ENCODE measurements around the gene ARPIN. TPM values are rescaled to one million over a fixed set of nuclear protein-coding genes. Genes with fewer than 3 reads are reported as not detected.

Gene ARPIN
- total and polyA plus RNA-seq, 10 of the 15 experiments (the other 5 are each of a cell fraction or from before 2014, with no cell fraction given) = 0.02 to 0.04 TPM; not detected in 8

GRCh38 chr15:89936786-89937265 is 24.1 kb upstream of the ARPIN start:
- Histone ChIP-seq H3K36me3 (ENCODE audit: control insufficient read depth in 2 of 2, insufficient read depth in 2 of 2, low read length in 1 of 2) (no peaks in the 10 kb centered on the region), H3K9me3 (replicated peaks; ENCODE audit: control insufficient read depth, insufficient read depth, low read length) (no peaks in the 10 kb centered on the region; the same call in 2 of the 3 replicates), H3K27me3 (replicated peaks in 1 of 2; ENCODE audit: control insufficient read depth in 2 of 2, insufficient read depth in 2 of 2, low read length in 1 of 2) (peaks cover 0 to 4% of the 10 kb centered on the region in 2 experiments; a peak in 1 of 4 replicates), H3K9ac (ENCODE audit: control insufficient read depth, insufficient read depth, low read length) (no peak overlapping the region), H3K79me2 (ENCODE audit: control insufficient read depth, insufficient read depth, low read length) (no peaks in the 10 kb centered on the region), H3K27ac (ENCODE audit: control insufficient read depth, insufficient read depth) (no peak overlapping the region), H3K4me3 (no peak overlapping the region), H3K4me2 (ENCODE audit: control insufficient read depth, insufficient read depth) (no peak overlapping the region), H4K20me1 (ENCODE audit: control insufficient read depth, insufficient read depth) (no peaks in the 10 kb centered on the region), H3K4me1 (ENCODE audit: control insufficient read depth, insufficient read depth, low read length) (no peaks in the 10 kb centered on the region), H2AFZ (ENCODE audit: control insufficient read depth, low read depth, low read length) (no peak overlapping the region)
- ATAC-seq = no peak
- intact Hi-C loops (cut with micrococcal nuclease; ENCODE audit: unreplicated experiment) = no loop called here
- ChIA-PET POLR2A (interaction anchor here (0.5 kb wide), 1 partner anchor 34 kb away, joined by 3 read pairs; no protein-coding TSS in a partner anchor), CTCF (no interaction called here), RAD21 (ENCODE audit: unreplicated experiment) (no interaction called here), SMC1A (ENCODE audit: uncharacterized antibody, unreplicated experiment) (interaction anchor here (0.7 to 1.5 kb wide), 2 partner anchors 38 to 62 kb away, joined by 3 to 4 read pairs; no protein-coding TSS in a partner anchor)
- in situ Hi-C loops (cut with MboI) = no loop called here
- no peak for TF ChIP-seq IKZF1 (conservative IDR thresholded peaks at IDR 0.05)
- no peak for DNase-seq (ENCODE audit: low read depth, low spot score)
- BruUV-seq (replicated peaks) = no TSS peak
- no peak for FAIRE-seq
- 79% methylated on average over 14 of the region's 14 CpGs for WGBS (ENCODE audit: insufficient coverage, insufficient replicate concordance, low lambda C conversion rate, missing lambda C conversion rate)

GRCh38 chr15:89936051-89936785 is 23.5 kb upstream of the ARPIN start:
- H2AFZ ChIP-seq (ENCODE audit: control insufficient read depth, low read depth, low read length) = no peak overlapping the region
- TF ChIP-seq GABPA (IDR thresholded peaks at IDR 0.05; ENCODE audit: low read depth) (no peak), YBX1 (IDR thresholded peaks at IDR 0.05) (no peak), ZSCAN29 (IDR thresholded peaks at IDR 0.05) (no peak), NKRF (conservative IDR thresholded peaks at IDR 0.05) (no peak), IRF3 (IDR thresholded peaks at IDR 0.05) (no peak), MEF2B (IDR thresholded peaks at IDR 0.05; ENCODE audit: partially characterized antibody, poor library complexity, severe bottlenecking) (no peak), PAX8 (IDR thresholded peaks at IDR 0.05) (no peak), RUNX3 (IDR thresholded peaks at IDR 0.05; ENCODE audit: low read length) (peak; percentile 25; the same call in 1 of the 2 replicates)
- no peak overlapping the region for H3K4me2 ChIP-seq (ENCODE audit: control insufficient read depth, insufficient read depth)
- no peaks in the 10 kb centered on the region for H3K36me3 ChIP-seq (ENCODE audit: control insufficient read depth in 2 of 2, insufficient read depth in 2 of 2, low read length in 1 of 2)
- ATAC-seq (no peak), FAIRE-seq (no peak), DNase-seq (ENCODE audit: low read depth, low spot score) (no peak)
- ChIA-PET CTCF (no interaction called here), POLR2A (interaction anchor here (0.5 kb wide), 1 partner anchor 35 kb away, joined by 3 read pairs; no protein-coding TSS in a partner anchor), RAD21 (ENCODE audit: unreplicated experiment) (no interaction called here), SMC1A (ENCODE audit: uncharacterized antibody, unreplicated experiment) (interaction anchor here (0.7 kb wide), 1 partner anchor 38 kb away, joined by 3 read pairs; no protein-coding TSS in a partner anchor)
- H3K79me2 ChIP-seq (ENCODE audit: control insufficient read depth, insufficient read depth, low read length) = no peaks in the 10 kb centered on the region
- no peak overlapping the region for H3K27ac ChIP-seq (ENCODE audit: control insufficient read depth, insufficient read depth)
- 44% methylated on average over 8 of the region's 8 CpGs for WGBS (ENCODE audit: insufficient coverage, insufficient replicate concordance, low lambda C conversion rate, missing lambda C conversion rate)
- in situ Hi-C loops (cut with MboI) = no loop called here
- no peaks in the 10 kb centered on the region for H4K20me1 ChIP-seq (ENCODE audit: control insufficient read depth, insufficient read depth)
- no peak overlapping the region for H3K9ac ChIP-seq (ENCODE audit: control insufficient read depth, insufficient read depth, low read length)
- no peaks in the 10 kb centered on the region; the same call in 2 of the 3 replicates for H3K9me3 ChIP-seq (replicated peaks; ENCODE audit: control insufficient read depth, insufficient read depth, low read length)
- no TSS peak for BruUV-seq (replicated peaks)
- intact Hi-C loops (cut with micrococcal nuclease; ENCODE audit: unreplicated experiment) = no loop called here
- no peak overlapping the region for H3K4me3 ChIP-seq
- H3K4me1 ChIP-seq (ENCODE audit: control insufficient read depth, insufficient read depth, low read length) = no peaks in the 10 kb centered on the region
- H3K27me3 ChIP-seq (replicated peaks in 1 of 2; ENCODE audit: control insufficient read depth in 2 of 2, insufficient read depth in 2 of 2, low read length in 1 of 2) = peaks cover 0 to 6% of the 10 kb centered on the region in 2 experiments; a peak in 1 of 4 replicates
